NOMO-1 treated with DMSO at 0.1 percent for 48 hours (cell line): ENCODE data around the gene CLUH.

Experiments used
- DNase-seq: peaks from one replicate; lab custom pipeline; 2025; ENCODE audit not compliant: unreplicated experiment; lab: John Stamatoyannopoulos, UW

Gene CLUH

DNA sequence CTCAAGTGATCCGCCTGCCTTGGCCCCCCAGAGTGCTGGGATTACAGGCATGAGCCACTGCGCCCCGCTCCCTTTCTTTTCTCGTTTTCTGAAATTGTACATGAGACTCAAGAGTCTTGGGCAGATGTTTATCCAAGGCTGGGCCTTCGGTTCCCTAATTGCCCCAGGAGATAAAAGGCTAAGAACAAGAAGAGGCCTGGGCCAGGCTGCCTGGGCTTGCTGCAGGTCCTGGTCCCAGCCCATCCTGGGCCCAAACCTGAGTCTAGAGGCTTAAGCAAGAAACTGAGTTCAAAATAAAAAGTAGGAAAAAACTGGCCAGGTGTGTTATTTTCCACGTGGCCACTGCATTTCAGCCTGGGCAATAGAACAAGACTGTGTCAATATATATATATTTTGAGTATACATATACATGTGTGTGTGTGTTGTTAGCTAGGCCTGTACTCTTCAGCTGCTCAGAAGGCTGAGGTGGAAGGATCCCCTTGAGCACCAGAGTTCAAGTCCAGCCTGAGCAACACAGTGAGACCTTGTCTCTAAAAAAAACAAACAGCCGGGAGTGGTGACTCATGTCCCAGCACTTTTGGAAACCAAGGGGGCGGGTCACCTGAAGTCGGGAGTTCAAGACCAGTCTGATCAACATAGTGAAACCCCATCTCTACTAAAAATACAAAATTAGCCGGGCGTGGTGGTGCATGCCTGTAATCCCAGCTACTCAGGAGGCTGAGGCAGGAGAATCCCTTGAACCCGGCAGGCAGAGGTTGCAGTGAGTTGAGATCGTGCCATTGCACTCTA is 6.8 kb upstream of the CLUH start:
- no peak for DNase-seq

DNA sequence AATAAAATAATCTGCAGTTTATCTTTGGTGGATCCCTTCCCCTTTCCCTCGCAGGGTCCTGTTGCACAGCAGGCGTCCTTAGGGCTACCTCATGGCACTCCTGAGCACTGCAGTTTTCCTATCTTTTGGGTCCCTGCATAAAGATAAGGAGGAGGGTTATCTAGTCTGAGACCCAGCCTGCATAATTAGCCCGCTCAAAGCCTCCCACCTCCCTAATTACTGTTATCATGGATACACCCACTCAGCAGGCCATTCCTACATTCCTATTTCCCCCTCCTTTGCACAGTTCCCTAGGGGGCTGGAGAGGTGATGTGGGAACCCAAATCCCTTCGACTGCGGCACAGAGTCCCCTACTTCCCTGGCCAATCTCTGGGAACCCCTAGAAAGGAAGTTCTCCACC is 5.1 kb upstream of the CLUH start:
- no peak for DNase-seq

DNA sequence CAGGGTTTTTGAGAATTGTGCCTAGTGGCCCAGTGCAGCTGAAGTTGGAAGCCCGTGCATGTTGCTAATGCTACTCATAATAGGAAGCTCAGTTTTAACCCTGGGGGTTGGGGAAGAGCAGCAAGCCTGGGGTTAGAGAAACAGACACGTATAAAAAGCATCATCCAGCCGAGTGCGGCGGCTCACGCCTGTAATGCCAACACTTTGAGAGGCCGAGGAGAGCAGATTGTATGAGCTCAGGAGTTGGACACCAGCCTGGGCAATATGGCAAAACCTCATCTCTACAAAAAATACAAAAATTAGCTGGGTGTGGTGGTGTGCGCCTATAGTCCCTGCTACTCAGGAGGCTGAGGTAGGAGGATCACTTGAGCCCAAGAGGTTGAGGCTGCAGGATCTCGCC is 2.3 kb upstream of the CLUH start:
- DNase-seq = no peak

DNA sequence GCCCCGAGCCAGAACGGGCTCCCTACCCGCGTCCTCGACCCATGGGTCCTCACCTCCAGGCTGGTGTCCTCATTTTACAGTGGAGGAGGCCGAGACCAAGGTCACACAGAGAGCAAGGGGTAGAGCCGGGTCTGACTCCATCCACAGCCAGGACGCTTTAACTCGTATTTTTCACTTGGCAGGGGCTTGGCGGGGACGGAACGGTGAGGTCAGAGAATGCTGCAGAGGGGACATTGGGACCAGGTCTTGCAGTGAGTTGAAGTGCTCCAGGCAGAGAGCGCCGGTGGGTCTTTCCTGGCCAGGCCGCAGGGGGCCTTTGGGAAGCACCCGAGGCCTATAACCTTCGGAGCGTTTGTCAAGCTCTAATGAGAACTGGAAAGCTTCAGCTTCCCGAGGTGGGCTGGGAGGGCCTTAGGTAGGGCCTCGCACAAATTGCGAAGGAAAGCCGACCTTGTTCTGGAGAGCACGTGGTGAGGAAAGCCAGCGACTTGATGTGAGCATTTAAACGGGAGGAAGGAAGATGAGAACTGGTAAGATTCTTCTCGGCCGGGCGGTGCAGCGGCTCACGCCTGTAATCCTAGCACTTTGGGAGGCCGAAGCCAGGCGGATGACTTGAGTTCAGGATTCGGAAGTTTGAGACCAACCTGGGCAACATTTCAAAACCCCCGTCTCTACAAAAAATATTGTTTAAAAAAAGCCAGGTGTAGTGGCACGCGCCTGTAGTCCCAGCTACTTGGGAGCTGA is 908 bp upstream of the CLUH start:
- DNase-seq = peak; percentile 46

DNA sequence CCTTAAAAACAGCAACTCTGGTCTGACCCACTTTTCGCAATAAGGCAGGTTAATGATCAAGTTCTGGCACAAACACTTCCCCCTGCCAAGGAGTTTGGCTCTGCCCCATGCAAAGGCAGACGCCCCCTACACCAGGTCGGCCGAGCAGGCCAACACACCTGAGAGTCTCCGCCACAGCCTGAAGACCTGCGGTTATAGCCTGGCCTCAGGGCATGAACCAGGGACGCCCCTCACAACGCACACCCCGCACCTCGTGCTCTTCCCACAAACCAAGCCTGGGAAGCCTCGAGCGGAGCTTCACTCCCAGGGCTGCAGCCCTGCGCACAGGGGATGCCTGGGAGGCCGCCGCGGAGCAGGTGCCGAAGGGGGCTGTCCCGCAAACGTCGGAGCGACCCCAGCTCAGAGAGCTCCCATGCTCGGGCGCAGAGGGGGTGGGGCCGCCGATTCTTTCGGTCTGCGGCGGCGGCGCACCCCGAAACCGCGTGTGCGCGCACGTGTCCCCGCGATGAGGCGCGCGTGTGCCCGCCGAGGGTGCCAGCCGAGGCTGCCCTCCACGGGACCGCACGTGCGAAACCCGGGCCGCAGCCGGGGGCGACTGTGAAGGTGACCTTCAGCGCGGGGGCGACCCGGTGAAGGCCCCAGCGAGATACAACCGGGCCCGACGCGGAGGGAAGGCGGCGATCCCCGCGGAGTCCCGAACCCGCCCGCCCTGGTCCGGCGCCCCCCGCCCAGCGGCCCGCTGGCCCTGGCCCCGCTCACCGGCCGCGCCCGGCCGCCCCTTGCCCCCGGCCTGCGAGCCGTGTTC is 559 bp downstream of the CLUH start:
- DNase-seq = peak; percentile 20

DNA sequence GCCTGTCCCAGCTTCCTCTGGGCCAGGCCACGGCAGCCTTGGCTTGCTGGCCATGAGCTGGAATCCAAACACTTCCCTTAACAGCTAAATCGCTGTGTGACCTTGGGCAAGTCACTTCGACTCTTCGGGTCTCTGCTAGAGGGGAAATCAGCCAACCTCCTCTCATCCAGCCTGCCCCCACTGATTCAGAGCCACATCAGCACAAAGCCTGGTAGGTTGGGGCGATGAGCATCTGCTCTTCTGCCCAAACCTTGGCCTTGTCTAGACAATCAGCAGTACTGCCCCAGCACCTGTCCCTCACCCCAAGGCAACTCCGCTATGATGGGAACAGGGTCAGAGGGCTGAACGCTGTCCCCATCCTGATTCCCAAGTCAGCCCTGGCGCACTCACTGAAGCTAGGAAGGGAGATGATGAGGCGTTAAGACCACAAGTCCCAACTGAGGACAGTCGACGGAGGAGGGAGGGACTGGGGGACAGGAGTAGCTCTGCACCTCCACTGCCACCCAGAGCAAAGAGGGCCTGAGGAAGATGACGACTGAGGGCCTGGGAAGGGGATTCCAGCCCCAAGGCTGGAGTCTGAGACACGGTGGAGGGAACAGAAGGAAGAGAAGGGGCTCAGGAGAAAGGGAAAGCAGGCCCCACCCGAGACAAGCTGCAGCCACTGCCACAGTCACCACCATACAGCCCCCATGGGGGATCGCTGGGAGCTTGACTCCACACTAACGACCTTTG is 1.3 kb downstream of the CLUH start:
- DNase-seq = no peak

DNA sequence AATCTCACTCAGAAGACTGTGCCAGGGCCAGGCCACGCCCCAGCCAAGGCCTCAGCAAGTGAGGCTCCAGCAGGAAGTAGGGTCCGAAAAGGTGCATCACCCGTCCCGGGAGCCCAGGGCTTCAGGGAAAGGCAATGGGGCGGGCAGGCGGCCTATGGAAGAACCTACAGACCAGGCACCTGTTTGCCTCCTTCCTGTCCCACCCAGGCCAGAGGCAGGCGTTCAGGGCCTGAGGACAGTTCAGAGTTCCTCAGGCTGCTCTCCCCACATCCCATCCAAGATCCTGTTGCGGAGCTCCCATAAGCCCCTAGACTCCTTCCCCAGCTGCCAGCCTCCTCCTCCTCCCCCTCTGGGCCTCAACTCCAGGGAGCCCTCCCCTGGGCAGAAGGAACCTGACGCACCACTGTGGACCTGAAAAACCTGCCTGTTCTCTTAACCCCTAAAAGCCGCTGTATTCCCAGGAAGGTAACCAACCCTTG is 2.3 kb downstream of the CLUH start:
- DNase-seq = peak; percentile 10

DNA sequence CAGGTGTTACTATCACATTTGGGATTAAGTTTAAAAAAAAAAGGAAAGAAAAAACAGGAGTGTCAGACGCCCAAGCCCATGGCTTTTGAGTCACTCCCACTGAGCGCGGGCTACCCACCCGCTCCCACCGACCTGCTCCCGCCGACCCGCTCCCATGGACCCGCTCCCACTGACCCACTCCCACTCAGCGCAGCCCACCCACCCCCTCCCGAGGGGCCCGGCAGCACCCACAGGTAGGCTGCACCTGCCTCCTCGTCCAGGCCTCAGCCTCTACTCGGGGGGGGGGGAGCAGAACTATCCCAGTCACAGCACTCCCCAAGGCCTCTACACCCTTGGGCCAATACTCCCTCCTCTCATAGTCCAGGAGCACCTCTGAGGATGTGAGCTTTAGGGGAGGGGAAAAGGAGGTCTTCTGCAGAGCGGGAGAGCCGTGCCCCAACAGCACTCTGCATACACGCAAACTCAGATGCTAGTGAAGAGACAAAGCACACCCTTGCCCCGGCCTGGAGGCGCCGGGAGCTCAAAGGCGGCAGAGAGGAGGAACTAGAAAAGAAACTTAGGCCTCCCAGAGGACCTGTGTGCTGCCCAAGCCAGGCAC is 2.9 kb downstream of the CLUH start:
- DNase-seq = no peak

DNA sequence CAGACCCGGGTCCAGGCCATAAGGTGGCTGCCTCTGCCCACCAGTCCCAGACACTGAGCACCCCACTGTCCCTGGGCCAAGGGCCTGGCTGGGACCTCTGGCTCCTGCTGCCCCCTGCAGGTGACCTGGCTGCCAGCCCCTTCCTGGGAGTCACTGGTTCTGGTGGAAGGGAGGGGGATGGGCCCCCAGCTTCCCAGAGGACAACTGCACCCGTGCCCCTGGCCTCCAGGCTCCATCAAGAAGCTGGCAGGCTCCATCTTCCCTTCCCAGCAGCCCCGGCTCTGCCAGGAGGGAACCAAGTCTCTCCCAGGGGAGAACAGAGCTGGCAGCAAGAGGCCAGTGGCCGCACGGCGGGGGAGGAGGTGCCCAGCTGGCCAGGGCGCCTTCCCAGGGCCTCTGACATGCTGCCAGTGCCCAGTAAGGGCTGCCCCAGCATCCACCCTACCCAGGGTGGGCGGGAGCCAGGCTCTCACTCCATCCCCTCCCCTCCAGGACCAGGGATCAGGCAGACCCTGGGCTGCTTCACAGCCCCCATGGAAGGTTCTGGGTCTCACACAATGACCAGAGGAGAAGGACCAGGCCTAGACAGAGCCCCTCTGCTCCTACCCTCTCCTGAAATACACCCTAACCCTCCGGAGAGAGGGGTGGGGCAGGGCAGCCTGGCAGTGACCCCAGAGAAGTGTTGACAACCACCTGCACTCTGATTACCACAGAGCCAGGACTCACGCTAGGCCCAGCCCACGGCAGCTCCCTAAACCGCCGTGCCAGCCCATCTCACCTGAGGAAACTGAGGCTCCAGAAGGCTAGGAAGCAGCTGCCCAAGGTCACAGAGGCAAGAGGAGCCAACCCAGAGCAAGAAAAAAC is 3.6 kb downstream of the CLUH start:
- DNase-seq = no peak

DNA sequence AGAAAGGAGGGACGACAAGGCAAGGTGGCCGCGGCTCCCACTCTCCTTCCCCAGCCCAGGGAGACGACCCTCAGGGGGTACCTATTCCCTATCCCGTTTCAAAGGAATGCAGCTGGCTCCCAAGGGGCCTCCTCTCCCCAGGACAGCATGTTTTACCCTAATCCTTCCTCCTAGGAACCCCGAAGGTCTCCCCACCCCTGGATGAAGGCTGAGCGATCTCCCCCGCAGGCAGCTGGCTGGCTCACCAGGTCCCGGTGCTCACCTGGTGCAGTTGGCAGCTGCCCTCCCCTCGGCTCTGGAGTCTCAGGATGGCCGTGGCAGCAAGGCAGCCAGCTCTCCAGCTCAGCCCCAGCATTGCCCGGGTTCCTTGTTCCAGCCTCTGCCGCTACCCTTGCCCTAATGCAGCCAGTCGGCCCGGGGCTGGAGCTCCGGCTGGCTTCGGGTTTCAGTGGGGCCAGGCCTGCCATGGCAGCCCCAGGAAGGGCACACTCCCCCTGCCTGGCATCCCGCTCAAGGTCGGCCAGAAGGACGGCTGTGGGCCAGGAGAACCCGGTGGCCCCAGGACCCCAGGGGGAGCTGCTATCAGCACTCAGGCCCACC is 4.6 kb downstream of the CLUH start:
- DNase-seq = no peak

DNA sequence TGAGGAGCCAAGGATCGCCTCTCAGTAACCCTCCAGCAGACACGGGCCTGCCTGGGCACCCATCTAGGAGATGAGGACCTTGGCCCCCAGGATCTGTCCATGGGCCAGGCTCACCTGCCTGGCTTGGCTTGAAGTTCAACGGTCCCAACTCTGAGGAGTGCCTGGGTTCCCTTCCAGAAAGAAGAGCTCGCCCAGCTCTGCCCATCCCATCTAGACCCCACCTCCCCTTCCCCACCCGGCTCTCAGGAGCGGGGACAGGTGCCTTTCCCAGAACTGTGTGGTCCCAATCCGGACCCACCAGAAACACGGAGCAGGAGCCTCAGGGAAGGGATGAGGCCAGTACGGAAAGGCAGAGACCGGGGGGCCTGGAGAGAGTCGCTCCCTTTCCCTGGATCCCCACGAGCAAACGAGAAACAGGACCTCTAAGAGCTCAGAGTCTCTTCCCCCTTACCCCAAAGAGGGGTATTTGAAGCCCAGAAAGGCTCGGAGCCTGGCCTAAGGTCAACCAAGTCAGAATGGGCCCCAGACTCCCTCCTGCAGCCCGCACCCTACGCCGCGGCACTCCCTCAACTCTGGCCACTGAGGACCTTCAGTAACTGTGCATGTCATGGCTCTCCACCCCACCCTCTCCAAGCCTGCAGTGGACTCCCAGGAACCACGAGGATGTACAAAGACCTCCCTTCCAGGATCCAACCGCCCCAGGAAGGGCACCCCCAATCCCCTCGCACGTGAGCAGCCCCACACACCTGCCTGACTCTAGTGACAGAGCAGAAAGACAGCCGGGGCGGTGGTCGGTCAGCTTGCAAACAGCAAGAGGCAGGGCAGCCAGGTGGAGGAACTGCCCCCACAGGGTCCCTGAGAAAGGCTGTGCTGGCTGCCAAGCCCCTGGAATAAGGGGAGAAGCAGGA is 5.4 kb downstream of the CLUH start:
- no peak for DNase-seq

DNA sequence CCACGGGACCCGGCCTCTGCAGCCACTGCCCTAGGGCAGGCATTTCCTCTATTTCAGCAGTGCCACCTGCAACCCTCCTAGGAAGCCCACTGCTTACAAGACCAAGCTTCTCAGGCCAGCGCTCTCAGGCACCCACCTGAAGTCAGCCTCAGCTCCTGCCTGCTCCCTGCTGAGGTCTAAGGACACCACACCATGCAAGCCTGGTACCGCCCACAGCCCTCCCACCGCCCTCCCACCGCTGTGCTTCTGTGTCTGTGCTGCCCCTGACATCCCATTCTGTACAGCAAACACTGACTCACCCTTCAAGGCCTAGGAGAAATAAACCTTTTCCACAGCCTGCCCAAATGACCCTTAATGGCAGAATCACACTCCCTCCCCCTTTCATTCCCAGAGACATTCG is 6.3 kb downstream of the CLUH start:
- no peak for DNase-seq

DNA sequence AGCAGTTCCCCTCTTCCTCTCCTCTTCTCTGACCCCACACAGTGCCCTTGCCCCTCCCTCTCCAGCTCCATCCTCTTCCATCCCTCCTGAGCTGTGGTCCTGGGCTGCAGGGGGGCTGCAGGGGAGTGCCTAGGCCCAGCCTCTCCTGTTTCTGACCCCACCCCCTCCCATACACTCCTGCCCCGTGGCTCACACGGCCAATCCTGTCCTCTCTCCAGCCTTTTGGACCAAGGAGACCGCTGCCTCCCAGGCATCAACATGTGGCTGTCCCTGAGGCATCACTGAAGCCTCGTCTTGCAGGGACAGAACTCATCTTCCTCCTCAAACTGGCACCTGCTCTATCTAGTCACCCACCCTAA is 6.7 kb downstream of the CLUH start:
- no peak for DNase-seq

DNA sequence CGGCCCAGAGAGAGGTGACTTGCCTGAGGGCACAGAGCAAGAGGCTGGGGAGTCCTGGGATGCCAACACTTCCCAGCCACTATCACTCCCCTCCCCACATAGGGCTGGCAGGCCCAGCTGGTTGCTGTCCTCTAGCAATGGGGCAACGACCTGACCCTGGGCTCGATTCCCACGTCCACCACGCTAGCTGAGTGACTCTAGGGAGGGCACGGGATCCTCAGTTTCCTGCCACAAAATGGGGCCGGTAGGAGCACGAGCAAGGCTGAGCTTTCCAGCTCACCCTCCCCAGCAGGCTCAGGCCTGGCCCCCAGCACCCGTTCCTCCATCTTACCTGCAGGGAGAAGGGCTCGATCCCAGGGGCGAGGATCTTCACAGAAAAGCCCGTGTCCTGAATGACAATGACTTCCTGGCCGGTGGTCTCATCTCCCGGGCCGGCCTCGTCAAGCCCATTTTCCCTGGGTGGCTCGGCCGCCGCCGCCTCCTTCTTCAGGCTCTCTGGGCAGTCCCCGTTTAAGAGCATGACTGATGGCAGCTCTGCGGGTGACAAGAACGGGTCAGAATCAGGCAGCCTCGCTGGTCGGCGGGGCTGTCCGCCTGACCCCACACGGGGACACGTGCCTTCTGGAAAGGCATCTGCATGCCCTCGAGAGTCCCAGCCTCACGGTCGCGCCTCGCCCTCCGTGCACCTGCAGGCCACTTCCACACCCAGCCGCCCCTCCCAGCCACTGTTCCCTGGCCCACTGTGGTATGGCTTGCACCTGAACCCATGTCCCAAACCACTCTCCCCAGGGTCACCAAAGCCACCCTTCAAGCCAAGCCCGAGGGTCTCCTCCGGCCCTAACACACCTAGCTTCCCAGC is 7.3 kb downstream of the CLUH start:
- DNase-seq = no peak

DNA sequence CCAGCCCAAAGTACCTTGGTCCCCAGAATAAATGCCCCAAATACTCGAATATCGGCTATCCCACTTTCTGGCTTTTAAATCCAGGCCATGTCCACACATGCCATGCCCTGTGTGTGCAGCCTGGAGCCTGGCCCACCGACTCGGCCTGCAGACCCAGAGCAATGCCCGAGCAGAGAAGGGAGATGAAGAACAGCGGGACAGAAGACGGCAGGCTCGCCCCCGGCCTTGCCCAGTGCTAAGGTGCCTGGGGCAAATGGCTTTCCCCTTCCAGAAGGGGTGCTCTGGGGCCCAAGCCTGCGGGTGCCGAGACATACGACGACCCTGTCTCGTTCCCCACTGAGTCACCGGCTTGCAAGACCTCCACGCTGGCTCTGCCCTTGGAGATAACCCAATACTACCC is 8.0 kb downstream of the CLUH start:
- no peak for DNase-seq

DNA sequence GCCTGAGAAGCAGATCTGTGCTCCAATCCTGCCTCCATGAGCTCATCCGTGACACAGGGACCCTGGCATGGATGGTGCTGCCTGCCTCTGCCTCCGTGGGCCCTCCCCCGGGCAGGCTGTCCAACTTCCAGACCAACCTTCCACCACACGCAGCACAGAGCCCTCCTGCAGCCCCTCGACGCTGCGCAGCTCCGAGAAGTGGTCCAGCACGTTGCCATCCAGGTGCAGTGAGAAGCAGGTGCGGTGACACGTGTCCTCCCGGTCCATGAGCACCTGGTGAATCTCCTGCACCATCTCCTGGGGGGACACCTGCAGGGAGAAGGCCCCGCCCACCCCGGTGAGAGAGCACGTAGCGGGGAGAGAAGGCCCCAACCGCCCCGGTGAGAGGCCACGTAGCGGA is 8.4 kb downstream of the CLUH start:
- no peak for DNase-seq

DNA sequence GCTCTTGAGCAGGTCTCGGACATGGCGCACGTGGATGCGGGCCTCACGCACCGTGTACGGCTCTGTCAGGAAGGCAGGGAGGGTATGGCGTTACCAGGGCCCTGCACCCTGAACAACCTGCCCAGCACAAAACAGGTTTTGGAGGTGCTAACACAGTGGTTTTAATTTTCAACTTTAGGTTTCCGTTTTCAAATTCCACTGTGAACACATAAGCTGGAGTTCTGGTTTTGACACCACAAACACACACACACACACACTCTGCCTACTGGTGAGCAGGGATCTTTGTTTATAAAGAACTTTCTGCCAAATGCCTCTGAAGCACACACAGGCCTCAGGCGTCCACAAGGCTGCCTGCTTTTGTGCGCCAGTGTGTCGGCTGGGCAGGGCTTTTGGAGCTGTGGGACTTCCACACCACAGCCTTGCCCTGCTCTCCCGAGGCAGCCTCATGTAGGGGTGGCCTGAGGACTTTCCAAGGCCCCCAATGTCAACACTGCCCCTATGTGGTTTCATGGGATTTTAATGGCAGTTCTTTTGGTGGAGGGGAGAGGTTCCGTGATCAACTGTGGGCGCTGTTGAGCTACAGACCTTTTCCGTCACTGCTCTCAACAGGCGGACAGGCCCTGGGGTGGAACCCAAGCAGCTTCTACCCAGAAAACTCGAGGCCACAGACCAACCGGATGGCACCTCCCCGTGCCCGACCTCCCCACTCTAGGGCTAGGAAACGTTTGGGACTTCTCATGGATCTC is 9.4 kb downstream of the CLUH start:
- no peak for DNase-seq
